NCI-H2107 (cell line): ENCODE data around the gene PJA2.

Experiments used
- DNase-seq: peaks from one replicate; lab custom pipeline; 2025; lab: John Stamatoyannopoulos, UW

The PJA2 gene

GRCh38 chr5:109350537-109351270 is 59.1 kb downstream of the PJA2 start:
- DNase-seq: no peak

- DNase-seq: no peak
Measured at GRCh38 chr5:109349388-109349787, 60.4 kb downstream of the PJA2 start.

GRCh38 chr5:109347252-109347888 is 62.4 kb downstream of the PJA2 start:
- DNase-seq: no peak

GRCh38 chr5:109345699-109346098 is 64.1 kb downstream of the PJA2 start:
- no peak for DNase-seq

- no peak for DNase-seq
Measured at GRCh38 chr5:109340351-109340750, 69.4 kb downstream of the PJA2 start.

- no peak for DNase-seq
Measured at GRCh38 chr5:109335114-109335513, 74.7 kb downstream of the PJA2 start.

- DNase-seq: no peak
Measured at GRCh38 chr5:109334056-109334455, 75.7 kb downstream of the PJA2 start.

GRCh38 chr5:109329333-109330237 is 80.2 kb downstream of the PJA2 start:
- no peak for DNase-seq

GRCh38 chr5:109328626-109329025 is 81.1 kb downstream of the PJA2 start:
- DNase-seq: no peak

- DNase-seq: no peak
Measured at GRCh38 chr5:109327570-109327969, 82.2 kb downstream of the PJA2 start.

- no peak for DNase-seq
Measured at GRCh38 chr5:109326919-109327318, 82.9 kb downstream of the PJA2 start.

GRCh38 chr5:109325456-109325855 is 84.3 kb downstream of the PJA2 start:
- no peak for DNase-seq

GRCh38 chr5:109324931-109325330 is 84.8 kb downstream of the PJA2 start:
- no peak for DNase-seq

- DNase-seq: no peak
Measured at GRCh38 chr5:109324351-109324750, 85.4 kb downstream of the PJA2 start.

GRCh38 chr5:109322694-109323093 is 87.1 kb downstream of the PJA2 start:
- DNase-seq: no peak

GRCh38 chr5:109319351-109319750 is 90.4 kb downstream of the PJA2 start:
- DNase-seq: no peak

GRCh38 chr5:109318455-109319108 is 91.2 kb downstream of the PJA2 start:
- DNase-seq: peak; percentile 67

GRCh38 chr5:109316634-109317033 is 93.1 kb downstream of the PJA2 start:
- DNase-seq: no peak

GRCh38 chr5:109315245-109315644 is 94.5 kb downstream of the PJA2 start:
- no peak for DNase-seq

GRCh38 chr5:109313127-109313526 is 96.6 kb downstream of the PJA2 start:
- DNase-seq: no peak

- no peak for DNase-seq
Measured at GRCh38 chr5:109312695-109313094, 97.1 kb downstream of the PJA2 start.

- no peak for DNase-seq
Measured at GRCh38 chr5:109310315-109310714, 99.5 kb downstream of the PJA2 start.
